Activated T-cell treated with anti-CD3 and anti-CD28 coated beads, Interleukin-2, amount 50 U/mL, for 1 hour (primary cell): ENCODE results near the gene CHAC2.
"Not testable (repeated sequence)": the region's sequence is repeated elsewhere in the genome, so short reads cannot be mapped to it uniquely, and the experiment has no call there.

Experiments
- DNase-seq: peaks from one replicate; pipeline ENCODE4 v3.0.0-alpha.2; 2020

The CHAC2 gene

DNA sequence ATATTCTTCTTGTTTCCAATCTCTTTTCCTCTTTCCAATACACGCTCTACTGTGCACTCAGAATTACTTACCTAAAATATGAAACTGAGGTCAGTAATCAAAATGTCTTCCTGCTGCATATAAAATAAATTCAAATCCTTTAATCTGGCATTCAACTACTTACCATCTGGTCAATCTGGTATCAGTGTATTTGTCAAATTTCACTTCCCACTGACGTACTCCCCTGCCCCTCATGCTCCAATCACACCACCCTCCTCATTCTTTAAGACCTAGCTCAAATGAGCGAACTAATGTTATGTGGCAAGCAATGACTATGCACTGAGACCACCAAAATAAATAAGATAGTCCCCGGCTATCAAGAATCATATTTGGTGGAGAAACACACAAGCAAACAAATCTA lies 12.5 kb downstream of the CHAC2 start:
- DNase-seq: no peak

- no peak for DNase-seq
Measured at GRCh38 chr2:53782676-53783075, 15.1 kb downstream of the CHAC2 start.

DNA sequence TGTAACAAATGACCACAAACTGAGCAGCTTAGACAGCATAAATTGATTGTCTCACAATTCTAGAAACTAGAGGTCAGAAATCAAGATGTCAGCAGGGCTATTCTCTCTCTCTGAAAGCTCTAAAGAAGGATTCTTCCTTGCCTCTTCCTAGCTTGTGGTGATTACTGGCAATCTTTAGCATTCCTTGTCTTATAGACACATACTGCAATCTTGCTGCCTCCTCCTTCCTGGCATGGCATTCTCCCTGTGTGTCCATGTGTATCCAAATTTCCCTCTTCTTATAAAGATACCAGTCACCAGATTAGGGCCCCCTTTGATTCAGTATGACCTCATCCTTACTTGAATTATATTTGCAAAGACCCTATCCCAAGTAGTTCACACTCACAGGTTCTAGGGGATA lies 16.8 kb downstream of the CHAC2 start:
- DNase-seq: no peak

DNA sequence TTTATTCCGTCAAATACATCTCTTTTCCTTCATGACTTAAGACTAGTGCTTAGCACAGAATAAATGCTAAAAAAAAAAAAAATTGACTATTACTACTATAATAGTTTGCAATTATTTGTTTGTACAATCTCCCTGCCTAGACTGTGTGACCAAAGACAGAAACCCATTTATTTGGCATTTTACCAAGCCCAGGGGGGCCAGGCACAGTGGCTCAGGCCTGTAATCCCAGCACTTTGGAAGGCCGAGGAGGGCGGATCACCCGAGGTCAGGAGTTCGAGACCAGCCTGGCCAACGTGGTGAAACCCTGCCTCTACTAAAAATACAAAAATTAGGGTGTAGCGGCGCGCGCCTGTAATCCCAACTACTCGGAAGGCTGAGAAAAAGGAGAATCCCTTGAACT lies 17.8 kb downstream of the CHAC2 start:
- no peak for DNase-seq

DNA sequence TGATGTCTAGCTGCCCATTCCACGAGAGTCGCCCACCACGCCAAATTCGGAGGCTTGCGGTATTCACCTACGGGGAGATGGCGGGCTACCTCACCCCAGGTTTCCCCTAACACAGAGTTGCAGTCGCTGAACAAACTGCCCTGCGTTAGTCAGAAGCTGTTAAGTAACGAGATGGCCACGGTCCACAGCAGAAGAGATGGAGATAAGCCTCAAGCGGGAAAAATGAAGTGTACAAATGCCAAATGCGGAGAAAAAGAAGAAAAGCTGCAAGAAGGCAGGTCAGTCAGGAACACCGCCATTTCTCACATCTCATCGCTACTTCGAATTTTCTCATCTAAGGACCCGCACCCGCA lies 18.7 kb downstream of the CHAC2 start:
- DNase-seq: peak; percentile 45

DNA sequence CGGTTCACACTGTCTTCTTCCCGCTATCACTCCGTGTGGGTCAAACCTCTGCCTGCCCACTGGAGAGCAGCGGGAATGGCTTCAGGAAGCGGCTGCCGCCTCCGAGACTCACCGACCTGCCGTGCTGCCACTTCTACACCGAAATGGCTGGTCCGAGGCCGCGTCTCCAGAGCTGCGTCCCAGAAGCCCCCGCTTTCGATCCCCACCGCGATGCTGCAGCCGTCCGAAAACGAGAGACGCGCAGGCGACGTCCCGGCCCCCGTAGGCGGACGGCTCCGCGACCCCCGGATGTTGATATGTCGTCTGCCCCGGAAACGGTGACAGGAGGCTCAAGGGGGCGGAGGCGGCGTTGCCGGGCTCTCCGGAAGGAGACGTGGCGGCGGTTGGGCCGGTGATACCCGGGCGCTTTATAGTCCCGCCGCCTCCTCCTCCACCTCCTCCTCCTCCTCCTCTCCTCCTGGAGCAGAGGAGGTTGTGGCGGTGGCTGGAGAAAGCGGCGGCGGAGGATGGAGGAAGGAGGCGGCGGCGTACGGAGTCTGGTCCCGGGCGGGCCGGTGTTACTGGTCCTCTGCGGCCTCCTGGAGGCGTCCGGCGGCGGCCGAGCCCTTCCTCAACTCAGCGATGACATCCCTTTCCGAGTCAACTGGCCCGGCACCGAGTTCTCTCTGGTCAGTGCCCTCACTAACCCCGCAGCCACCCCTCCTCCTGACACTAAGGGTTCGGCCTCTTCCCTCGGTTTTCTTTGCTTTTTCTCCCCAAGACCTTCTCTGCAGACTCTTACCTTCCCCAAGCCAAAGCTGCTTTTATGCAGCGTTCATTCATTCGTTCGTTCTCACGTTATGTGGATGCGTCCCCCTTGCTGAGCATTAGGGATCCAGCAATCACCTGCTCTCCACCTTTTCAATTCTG lies 19.4 kb downstream of the CHAC2 start, which contains the start of the genes ASB3 and ERLEC1:
Gene ASB3, minus strand, starts transcription at position 249 of the 909 bp plus-strand sequence. CDS start 21,381 bp downstream, outside the sequence.
Gene ERLEC1, plus strand, starts transcription at position 340 of the 909 bp plus-strand sequence. Its CDS starts 167 bp downstream, at position 507.
- peak; percentile 86 for DNase-seq

DNA sequence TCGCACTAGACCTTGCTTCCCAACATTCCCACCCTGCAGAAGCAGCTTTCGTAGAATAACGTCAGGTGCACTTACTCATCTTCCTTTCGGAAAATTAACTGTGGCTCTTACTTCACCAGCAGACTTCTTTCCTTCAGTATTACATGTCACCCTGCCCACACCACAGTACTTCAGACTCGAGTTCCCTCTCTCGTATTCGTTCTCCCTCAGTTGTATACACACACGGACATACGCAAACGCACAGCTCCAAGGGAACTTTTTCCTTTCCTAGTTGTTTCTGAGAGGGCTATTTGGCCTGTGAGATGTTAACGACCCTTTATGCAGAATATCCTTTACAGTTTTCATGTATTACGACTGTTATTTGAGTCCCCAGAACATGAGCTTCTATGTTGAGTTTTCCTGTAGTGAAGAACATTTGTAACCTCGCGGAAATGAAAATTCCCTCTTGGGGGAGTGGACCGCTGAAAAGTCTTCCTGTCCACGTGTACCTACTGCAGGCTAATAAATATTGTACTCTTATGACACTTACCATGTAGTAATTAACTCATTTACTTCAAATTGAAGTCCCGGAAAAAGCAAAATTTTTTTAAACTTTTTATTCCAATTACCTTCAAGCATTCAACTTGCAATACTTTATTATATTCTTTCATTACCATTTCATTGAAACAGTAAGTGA lies 20.1 kb downstream of the CHAC2 start:
- DNase-seq: no peak

GRCh38 chr2:53793261-53793660 lies 25.7 kb downstream of the CHAC2 start:
- no peak for DNase-seq

- no peak for DNase-seq
Measured at GRCh38 chr2:53793821-53794220, 26.2 kb downstream of the CHAC2 start.

- no peak for DNase-seq
Measured at GRCh38 chr2:53801547-53801946, 33.9 kb downstream of the CHAC2 start.

GRCh38 chr2:53802617-53803151 lies 35.1 kb downstream of the CHAC2 start:
- DNase-seq: no peak

- no peak for DNase-seq
Measured at GRCh38 chr2:53811601-53812000, 44.0 kb downstream of the CHAC2 start.

GRCh38 chr2:53813151-53813550 lies 45.5 kb downstream of the CHAC2 start:
- DNase-seq: no peak

DNA sequence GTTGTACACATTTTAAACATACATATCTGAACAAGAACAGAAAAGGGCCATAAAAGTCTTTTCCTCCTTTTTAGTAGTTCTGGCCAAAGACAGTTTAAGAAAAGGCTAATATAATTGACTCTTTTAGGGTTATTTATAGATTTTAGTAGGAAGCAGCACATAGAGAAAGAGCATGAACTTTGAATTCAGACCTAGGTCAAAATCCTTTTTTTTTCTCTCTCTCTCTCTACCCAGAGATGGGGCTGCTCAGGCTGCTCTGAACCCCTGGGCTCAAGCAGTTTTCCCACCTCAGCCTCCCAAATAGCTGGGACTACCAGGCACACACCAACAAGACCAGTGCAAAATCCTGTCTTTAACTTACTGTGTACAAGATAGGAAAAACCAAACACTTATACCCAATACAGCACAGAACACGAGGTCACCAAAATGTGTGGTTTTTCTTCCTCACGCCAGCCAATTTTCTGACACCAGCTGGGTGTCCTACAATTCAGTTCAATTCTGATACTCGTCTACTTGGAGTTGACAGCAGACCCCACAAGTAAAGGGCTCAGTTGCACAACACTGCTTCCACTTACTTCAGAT lies 51.3 kb downstream of the CHAC2 start:
- no peak for DNase-seq

DNA sequence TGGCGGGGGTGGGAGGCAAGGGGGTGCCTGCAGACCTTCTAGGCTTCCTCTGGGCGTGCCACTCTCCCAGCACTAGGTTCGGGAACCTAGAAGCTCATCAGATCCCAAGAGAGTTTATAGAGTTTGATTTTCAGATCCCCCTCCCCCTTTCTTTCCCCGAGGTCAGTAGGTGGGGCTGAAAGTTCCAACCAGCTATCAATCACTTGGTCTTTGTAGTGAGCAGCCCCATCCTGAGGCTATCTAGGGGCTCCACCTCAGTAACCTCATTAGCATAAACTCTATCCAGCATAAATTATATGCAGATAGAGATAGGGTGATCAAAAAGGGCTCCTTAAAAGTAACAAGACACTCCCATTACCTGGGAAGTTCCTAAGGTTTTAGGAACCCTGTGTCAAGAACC lies 52.0 kb downstream of the CHAC2 start:
- DNase-seq: no peak

DNA sequence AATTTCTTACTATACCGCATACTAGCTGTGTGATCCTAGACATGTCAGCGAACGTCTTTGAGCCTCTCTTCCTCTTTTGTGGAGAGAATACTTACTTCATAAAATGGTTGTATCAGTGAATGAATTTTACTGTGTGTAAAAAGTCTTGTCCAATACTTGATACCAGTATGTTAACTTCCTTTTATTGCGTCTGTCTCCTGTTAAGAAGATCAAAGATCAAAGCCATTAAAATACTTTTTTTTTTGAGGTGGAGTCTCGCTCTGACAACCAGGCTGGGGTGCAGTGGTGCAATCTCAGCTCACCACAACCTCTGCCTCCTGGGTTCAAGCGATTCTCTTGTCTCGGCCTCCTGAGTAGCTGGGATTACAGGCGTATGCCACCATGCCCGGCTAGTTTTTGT lies 52.4 kb downstream of the CHAC2 start:
- DNase-seq: no peak

DNA sequence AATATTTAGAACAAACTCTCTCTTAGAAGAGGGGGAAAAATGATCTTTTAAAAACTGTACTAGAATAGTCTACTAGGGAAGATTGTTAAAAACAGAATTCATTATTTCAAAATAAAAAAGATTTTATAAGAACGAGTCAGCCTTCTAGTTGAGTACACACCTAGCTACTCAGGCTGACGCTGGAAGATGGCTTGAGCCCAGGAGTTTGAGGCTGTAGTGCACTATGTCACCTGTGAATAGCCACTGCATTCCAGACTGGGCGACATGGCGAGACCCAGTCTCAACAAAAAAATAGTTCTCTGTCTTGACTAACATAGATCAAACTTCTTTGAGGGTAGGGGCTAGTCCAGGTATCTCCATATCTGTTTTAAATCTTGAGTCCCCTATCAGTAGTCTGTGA lies 53.1 kb downstream of the CHAC2 start:
- DNase-seq: no peak

DNA sequence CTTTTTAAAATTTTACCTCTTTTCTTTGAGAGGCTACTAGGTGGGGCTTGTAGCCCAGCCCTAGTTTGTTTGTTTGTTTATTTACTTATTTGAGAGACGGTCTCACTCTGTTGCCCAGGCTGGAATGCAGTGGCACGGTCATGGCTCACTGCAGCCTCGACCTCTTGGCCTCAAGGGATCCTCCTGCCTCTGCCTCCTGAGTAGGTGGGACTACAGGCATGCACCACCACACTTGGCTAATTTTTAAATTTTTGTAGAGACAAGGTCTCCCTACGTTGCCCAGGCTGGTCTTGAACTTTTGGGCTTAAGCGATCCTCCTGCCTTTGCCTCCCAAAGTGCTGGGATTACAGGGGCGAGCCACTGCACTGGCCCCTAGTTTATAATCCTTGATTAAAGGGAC lies 54.2 kb downstream of the CHAC2 start:
- DNase-seq: no peak

DNA sequence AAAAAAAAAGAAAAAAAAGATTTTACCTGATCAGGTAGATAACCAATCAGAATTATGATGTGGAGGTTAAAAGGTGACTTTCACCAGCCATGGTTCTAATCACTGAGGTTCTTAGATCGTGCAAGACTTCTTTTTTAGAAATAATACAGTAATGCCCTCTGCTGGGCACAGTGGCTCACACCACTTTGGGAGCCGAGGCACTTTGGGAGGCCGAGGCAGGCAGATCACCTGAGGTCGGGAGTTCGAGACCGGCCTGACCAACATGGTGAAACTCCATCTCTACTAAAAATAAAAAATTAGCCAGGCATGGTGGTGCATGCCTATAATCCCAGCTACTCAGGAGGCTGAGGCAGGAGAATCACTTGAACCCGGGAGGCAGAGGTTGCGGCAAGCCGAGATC lies 56.0 kb downstream of the CHAC2 start:
- not testable (repeated sequence) for DNase-seq
